Brain microvascular endothelial cell (primary cell): ENCODE data around the gene NEK10.

Experiments used
- DNase-seq: peaks from one replicate; pipeline ENCODE4 v3.0.0-alpha.2; 2020
- H3K27ac ChIP-seq: fragments of 250-450 bp; sonication (Bioruptor Pico); 2 replicates; pipeline ENCODE4 v1.5.1; 2020; ENCODE audit warnings: mild to moderate bottlenecking, moderate library complexity
- H3K27me3 ChIP-seq: fragments of 250-450 bp; sonication (Bioruptor Pico); replicated peaks from 2 replicates; pipeline ENCODE4 v1.5.1; 2020; ENCODE audit warnings: mild to moderate bottlenecking
- H3K36me3 ChIP-seq: fragments of 250-450 bp; sonication (Bioruptor Pico); replicated peaks from 2 replicates; pipeline ENCODE4 v1.5.1; 2020; ENCODE audit warnings: mild to moderate bottlenecking
- H3K4me3 ChIP-seq: 2 replicates; pipeline ENCODE4 v1.5.1; 2011; ENCODE audit warnings: low read depth, mild to moderate bottlenecking, control low read depth, low read length, moderate library complexity
- CTCF ChIP-seq: IDR thresholded peaks from 2 replicates; pipeline ENCODE4 v1.5.1; 2011; ENCODE audit warnings: low read depth, mild to moderate bottlenecking, moderate library complexity, low read length, control low read depth, inconsistent platforms; ENCODE audit errors: missing control alignments
- in situ Hi-C: cut with HindIII; loops from 2 replicates; pipeline ENCODE4 v1.10.0; 2017; ENCODE audit warnings: low sequenced_read_pairs, low pct_ligation_motif_present

The NEK10 gene

GRCh38 chr3:27387625-27388024 is 18.4 kb upstream of the NEK10 start:
- H3K27me3 ChIP-seq = no peaks in the 10 kb centered on the region
- no peak for TF ChIP-seq CTCF
- no peak overlapping the region for H3K4me3 ChIP-seq
- DNase-seq = no peak
- in situ Hi-C loops = no loop called here
- H3K27ac ChIP-seq = no peak overlapping the region
- peaks cover 23% of the 10 kb centered on the region for H3K36me3 ChIP-seq

GRCh38 chr3:27385504-27385903 is 16.3 kb upstream of the NEK10 start:
- no peak for DNase-seq
- no peak overlapping the region for H3K4me3 ChIP-seq
- no peak for TF ChIP-seq CTCF
- H3K36me3 ChIP-seq = peaks cover 31% of the 10 kb centered on the region
- in situ Hi-C loops = no loop called here
- H3K27ac ChIP-seq = no peak overlapping the region
- no peaks in the 10 kb centered on the region for H3K27me3 ChIP-seq

- in situ Hi-C loops = no loop called here
- no peak for TF ChIP-seq CTCF
- Histone ChIP-seq H3K27ac (no peak overlapping the region), H3K4me3 (no peak overlapping the region), H3K36me3 (peaks cover 33% of the 10 kb centered on the region), H3K27me3 (no peaks in the 10 kb centered on the region)
- no peak for DNase-seq
Observed at GRCh38 chr3:27384191-27384590, 15.0 kb upstream of the NEK10 start.

GRCh38 chr3:27380433-27381357 is 11.5 kb upstream of the NEK10 start:
- Histone ChIP-seq H3K27ac (no peak overlapping the region), H3K36me3 (peaks cover 33% of the 10 kb centered on the region), H3K27me3 (no peaks in the 10 kb centered on the region), H3K4me3 (no peak overlapping the region)
- no peak for TF ChIP-seq CTCF
- DNase-seq = no peak
- in situ Hi-C loops = no loop called here

GRCh38 chr3:27378331-27378730 is 9.1 kb upstream of the NEK10 start:
- no peak overlapping the region for H3K4me3 ChIP-seq
- H3K36me3 ChIP-seq = peaks cover 18% of the 10 kb centered on the region
- no peak overlapping the region for H3K27ac ChIP-seq
- no peak for DNase-seq
- H3K27me3 ChIP-seq = no peaks in the 10 kb centered on the region
- in situ Hi-C loops = no loop called here
- TF ChIP-seq CTCF = no peak
